ENCODE results near the gene PRX.

GRCh38 chr19:40441719-40442253 is 28.6 kb upstream of the PRX start:
- no peak for TF ChIP-seq CTCF (conservative IDR thresholded peaks at IDR 0.05; ENCODE audit: low read depth, low read length)
- TF ChIP-seq EZH2 (IDR thresholded peaks at IDR 0.05; ENCODE audit: low read length, unreplicated experiment) = no peak
